ENCODE results near the gene RESP18. TPM values are rescaled to one million over a fixed set of nuclear protein-coding genes. Genes with fewer than 3 reads are reported as not detected.

Gene RESP18
- total RNA-seq, 2 experiments from 2014 or later = not detected

GRCh38 chr2:219362524-219363164 lies 30.1 kb upstream of the RESP18 start:
- TF ChIP-seq EZH2phosphoT487 (IDR thresholded peaks at IDR 0.05; ENCODE audit: borderline replicate concordance, low read depth, low read length) (no peak), CTCF (conservative IDR thresholded peaks at IDR 0.05; ENCODE audit: low read length) (no peak)
- CTCF ChIA-PET (ENCODE audit: unreplicated experiment) = interaction anchor here (0.6 kb wide), 1 partner anchor 179 kb away, joined by 3 read pairs; no protein-coding TSS in a partner anchor
- no TSS peak for BruUV-seq (replicated peaks)
- Histone ChIP-seq H3K79me2 (ENCODE audit: insufficient read depth, low read depth, low read length) (no peaks in the 10 kb centered on the region), H3K4me1 (ENCODE audit: insufficient read depth, low read length, poor library complexity, severe bottlenecking) (no peaks in the 10 kb centered on the region), H2AFZ (ENCODE audit: low read length) (no peak overlapping the region), H3K36me3 (ENCODE audit: insufficient read depth, low read length) (no peaks in the 10 kb centered on the region), H3K4me2 (ENCODE audit: low read length) (no peak overlapping the region), H3K9me2 (ENCODE audit: insufficient read depth, low read length) (no peaks in the 10 kb centered on the region), H3K27ac (ENCODE audit: low read depth, low read length, poor library complexity, severe bottlenecking) (no peak overlapping the region), H3K4me3 (ENCODE audit: low read depth, low read length, poor library complexity, severe bottlenecking) (no peak overlapping the region), H4K20me1 (ENCODE audit: insufficient read depth, low read length) (no peaks in the 10 kb centered on the region), H3K9me3 (ENCODE audit: low read length) (no peaks in the 10 kb centered on the region)
- no peak for DNase-seq (ENCODE audit: low spot score)
- intact Hi-C loops (cut with micrococcal nuclease; ENCODE audit: unreplicated experiment) = no loop called here
- POLR2A ChIA-PET = no interaction called here

GRCh38 chr2:219362072-219362471 lies 29.5 kb upstream of the RESP18 start:
- ChIA-PET CTCF (ENCODE audit: unreplicated experiment) (interaction anchor here (0.6 kb wide), 1 partner anchor 179 kb away, joined by 3 read pairs; no protein-coding TSS in a partner anchor), POLR2A (no interaction called here)
- TF ChIP-seq EZH2phosphoT487 (IDR thresholded peaks at IDR 0.05; ENCODE audit: borderline replicate concordance, low read depth, low read length) = no peak
- TF ChIP-seq CTCF (conservative IDR thresholded peaks at IDR 0.05; ENCODE audit: low read length) = no peak
- Histone ChIP-seq H3K4me2 (ENCODE audit: low read length) (no peak overlapping the region), H3K36me3 (ENCODE audit: insufficient read depth, low read length) (no peaks in the 10 kb centered on the region), H3K27ac (ENCODE audit: low read depth, low read length, poor library complexity, severe bottlenecking) (no peak overlapping the region), H3K4me1 (ENCODE audit: insufficient read depth, low read length, poor library complexity, severe bottlenecking) (no peaks in the 10 kb centered on the region), H3K4me3 (ENCODE audit: low read depth, low read length, poor library complexity, severe bottlenecking) (no peak overlapping the region), H3K9me2 (ENCODE audit: insufficient read depth, low read length) (no peaks in the 10 kb centered on the region), H4K20me1 (ENCODE audit: insufficient read depth, low read length) (no peaks in the 10 kb centered on the region), H3K9me3 (ENCODE audit: low read length) (no peaks in the 10 kb centered on the region), H3K79me2 (ENCODE audit: insufficient read depth, low read depth, low read length) (no peaks in the 10 kb centered on the region), H2AFZ (ENCODE audit: low read length) (no peak overlapping the region)
- no TSS peak for BruUV-seq (replicated peaks)
- intact Hi-C loops (cut with micrococcal nuclease; ENCODE audit: unreplicated experiment) = no loop called here
- no peak for DNase-seq (ENCODE audit: low spot score)
